Hypothalamus (tissue), 51 donors: Measurements from ENCODE around the gene RNF144A.
"Not testable (repeated sequence)": the region's sequence is repeated elsewhere in the genome, so short reads cannot be mapped to it uniquely, and the experiment has no call there.

ENCODE experiments used
- DNase-seq, 51 donors: peaks; one replicate each; lab custom pipeline; 2025; lab: John Stamatoyannopoulos, UW

Gene RNF144A, protein sequence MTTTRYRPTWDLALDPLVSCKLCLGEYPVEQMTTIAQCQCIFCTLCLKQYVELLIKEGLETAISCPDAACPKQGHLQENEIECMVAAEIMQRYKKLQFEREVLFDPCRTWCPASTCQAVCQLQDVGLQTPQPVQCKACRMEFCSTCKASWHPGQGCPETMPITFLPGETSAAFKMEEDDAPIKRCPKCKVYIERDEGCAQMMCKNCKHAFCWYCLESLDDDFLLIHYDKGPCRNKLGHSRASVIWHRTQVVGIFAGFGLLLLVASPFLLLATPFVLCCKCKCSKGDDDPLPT

DNA sequence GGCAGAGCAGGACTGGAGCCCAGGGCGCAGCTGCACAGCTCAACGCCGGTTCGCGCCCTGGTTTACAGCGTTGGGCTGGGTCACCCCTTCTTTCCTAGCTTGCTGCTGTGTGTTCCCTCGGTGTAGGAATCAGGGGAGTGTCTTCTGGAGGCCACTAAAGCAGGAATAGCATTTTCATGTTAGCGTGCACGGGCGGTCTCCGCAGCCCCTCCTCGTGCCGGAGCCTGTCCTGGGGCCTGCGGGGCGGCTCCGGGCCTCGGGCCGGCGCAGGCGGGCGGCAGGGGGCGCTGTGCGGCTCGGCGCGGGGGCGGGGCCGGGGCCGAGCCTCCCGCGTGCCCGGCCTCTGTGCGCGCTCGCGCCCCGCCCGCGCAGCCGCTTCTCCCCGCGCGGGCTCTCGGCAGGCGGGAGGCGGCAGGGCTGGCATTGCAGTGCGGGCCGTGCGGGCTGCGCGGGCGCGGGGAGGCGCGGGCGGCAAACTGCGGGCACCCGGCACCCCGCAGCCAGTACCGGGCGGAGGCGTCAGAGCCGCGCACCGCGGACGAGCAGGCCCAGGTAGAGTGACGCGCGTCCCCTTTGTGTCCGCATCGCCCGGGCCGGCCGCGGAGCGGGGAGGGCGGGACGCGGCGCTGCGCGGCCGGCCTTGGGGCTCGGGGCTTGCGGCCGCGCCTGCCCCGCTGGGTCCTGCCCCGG is at the start of gene RNF144A:
RNF144A (plus strand) TSS at position 342 of the 690 bp plus-strand sequence. CDS start 79,515 bp downstream, outside the sequence.
- peak in 40 of 51 donors; percentile 27 to 86 (median 54) for DNase-seq

- no peak for DNase-seq
These were observed 44.8 kb upstream of the RNF144A start for GRCh38 chr2:6872394-6872793.

- no peak for DNase-seq
These were observed 43.2 kb upstream of the RNF144A start for GRCh38 chr2:6874032-6874431.

GRCh38 chr2:6876309-6876708 is 40.9 kb upstream of the RNF144A start:
- DNase-seq = no peak

DNA sequence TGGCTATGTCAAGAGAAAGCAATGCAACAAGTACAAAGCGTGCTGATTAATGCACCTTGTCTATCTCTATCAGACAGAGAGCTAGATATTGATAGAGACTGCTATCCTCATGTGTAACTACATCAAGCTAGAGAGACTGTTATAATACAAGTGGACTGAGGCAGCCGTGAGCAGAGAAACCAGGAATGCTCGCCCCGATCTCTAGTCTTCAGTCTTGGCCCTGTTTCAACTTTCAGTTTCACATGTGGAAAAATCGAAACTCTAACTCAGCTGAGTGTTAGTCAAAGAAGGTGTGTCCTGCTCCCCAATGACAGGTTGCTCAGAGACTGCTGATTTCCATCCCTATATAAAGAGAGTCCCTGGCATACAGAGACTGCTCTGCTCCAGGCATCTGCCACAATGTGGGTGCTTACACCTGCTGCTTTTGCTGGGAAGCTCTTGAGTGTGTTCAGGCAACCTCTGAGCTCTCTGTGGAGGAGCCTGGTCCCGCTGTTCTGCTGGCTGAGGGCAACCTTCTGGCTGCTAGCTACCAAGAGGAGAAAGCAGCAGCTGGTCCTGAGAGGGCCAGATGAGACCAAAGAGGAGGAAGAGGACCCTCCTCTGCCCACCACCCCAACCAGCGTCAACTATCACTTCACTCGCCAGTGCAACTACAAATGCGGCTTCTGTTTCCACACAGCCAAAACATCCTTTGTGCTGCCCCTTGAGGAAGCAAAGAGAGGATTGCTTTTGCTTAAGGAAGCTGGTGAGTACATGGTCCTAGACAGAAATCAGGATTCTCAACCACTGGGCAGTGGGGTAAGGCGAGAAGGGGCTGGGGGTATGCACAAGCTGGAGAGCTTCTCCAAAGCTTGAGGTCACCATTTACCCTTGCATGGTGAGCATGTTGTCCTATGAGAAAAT is 39.6 kb upstream of the RNF144A start, which contains the start of gene RSAD2:
RSAD2 (plus strand) TSS at position 376 of the 903 bp plus-strand sequence; CDS start at position 400, 24 bp downstream.
- DNase-seq = peak in 15 of 51 donors; percentile 8 to 54 (median 20)

DNA sequence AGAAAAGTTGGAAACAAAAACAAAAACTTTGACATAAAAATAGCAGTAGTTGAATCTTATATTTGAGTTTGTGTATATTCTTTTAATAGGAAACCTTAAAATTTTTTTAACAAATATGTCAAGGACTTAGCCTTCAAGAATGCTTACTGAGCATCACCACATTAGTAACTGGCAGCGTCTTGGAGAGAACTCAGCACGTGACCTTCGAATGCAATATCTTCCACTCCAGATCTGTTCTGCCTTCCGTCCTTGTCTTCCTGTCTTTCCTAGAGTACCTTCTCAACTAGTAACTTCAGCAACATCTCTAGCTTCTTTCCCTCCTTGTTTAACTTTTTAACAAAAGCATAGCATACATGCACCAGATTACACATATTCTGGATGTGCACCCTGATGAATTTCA is 38.7 kb upstream of the RNF144A start:
- no peak for DNase-seq

DNA sequence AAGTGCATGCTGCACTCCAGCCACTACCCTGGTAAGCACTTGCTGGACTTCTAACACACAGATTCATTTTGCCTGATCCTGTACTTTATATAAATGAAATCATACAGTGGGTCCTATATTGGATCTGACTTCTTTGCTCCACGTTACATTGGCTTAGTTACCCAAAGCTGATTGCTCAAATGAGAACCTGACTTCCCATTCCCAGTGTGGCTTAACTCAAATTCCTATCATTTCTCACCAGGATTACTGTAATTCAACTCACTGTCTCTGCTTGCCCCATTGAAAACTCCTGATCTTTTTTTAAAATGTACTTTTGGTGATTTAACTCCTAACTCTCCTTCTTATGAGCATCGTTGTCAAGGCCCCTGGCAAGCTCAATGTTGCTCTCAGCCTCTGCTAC is 38.2 kb upstream of the RNF144A start:
- no peak for DNase-seq

GRCh38 chr2:6880200-6880733 is 36.9 kb upstream of the RNF144A start:
- no peak for DNase-seq

DNA sequence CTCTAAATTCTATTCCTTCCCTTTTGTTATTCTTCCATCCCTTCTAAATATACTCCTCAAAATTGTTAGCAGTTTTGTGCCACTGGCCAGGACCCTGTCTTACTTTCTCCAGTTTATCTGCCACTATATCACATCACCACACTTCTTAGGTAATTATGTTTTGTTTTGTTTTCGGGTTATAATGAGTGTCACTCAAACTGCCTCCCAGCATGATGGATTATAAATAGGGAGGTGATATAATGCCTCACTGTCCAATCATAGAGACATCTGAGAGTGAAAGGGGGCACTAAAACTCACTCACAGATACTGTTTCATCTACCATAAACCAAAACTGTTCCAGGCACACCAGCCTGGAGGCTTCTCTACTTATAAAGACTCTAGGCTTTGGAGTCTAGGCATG is 36.2 kb upstream of the RNF144A start:
- no peak for DNase-seq

GRCh38 chr2:6881516-6881915 is 35.7 kb upstream of the RNF144A start:
- no peak for DNase-seq

GRCh38 chr2:6883448-6884122 is 33.6 kb upstream of the RNF144A start:
- DNase-seq = no peak

DNA sequence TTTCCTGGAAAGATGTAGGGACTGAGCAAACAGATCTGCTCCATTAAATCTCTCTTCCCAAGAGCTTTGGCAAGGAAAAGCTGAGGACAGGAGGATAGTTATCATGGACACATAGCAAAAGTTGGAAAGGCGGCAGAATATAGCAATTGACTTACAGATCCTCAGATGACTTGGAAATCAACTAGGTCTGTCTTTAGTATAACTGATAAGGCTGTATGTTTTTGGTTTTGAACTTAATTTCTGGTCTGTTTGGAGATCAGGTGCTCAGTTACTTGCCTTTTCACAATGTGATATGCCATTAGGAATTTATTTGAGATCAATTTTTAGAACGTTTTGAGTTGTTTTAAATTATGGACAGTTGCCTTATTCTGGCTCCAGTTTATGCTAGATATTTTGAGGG is 31.7 kb upstream of the RNF144A start:
- no peak for DNase-seq

GRCh38 chr2:6885968-6886367 is 31.2 kb upstream of the RNF144A start:
- no peak for DNase-seq

- no peak for DNase-seq
These were observed 29.4 kb upstream of the RNF144A start for GRCh38 chr2:6887751-6888192.

GRCh38 chr2:6888724-6889123 is 28.5 kb upstream of the RNF144A start:
- DNase-seq = no peak

DNA sequence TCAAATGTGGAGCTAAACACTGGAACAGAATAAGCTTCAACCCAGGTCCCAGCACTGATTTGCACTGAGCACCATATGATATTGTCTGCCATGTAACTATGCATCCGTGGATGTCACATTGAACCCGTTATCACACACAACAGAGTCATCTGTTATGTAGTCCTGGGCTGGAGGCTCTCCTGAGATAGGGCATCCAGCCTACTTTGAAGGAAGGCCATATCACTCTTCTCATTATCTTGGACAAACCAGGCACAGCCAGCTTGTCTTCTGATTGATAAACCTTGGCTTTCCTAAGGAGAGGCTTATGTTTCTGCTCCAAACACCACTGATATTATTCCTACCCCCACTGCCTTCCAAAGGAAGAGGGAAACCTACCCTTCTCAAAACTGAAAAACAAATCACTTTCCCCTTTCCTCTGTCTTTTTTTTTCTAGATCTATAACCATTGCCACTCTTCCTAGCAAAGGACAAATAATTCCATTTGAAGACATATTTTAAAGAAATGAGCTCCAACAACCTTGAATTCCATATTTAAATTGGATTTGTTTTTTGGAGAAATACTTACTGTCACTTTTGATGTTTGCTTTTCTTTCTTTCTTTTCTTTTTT is 23.2 kb upstream of the RNF144A start:
- DNase-seq = no peak

DNA sequence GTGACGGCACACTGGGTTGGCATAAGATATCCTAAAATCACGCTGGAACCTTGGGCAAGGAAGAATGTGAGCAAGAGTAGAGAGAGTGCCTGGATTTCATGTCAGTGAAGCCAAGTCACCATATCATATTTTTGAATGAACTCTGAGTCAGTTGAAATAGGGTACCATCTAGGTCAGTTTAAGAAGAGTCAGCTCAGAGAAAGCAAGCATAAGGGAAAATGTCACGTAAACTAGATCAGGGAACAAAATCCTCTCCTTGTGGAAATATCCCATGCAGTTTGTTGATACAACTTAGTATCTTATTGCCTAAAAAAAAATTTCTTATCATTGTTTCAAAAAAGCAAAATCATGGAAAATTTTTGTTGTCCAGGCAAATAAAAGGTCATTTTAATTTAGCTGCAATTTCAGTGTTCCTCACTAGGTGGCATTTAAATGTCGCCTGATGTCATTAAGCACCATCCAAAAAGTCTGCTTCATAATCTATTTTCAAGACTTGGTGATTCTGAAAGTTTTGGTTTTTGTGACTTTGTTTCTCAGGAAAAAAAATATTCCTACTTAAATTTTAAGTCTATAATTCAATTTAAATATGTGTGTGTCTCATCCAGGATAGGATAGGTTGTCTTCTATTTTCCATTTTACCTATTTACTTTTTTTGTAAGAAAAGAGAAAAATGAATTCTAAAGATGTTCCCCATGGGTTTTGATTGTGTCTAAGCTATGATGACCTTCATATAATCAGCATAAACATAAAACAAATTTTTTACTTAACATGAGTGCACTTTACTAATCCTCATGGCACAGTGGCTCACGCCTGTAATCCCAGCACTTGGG is 20.1 kb upstream of the RNF144A start:
- peak in 1 of 51 donors; percentile 28 for DNase-seq

GRCh38 chr2:6902581-6902980 is 14.6 kb upstream of the RNF144A start:
- not testable (repeated sequence) for DNase-seq

DNA sequence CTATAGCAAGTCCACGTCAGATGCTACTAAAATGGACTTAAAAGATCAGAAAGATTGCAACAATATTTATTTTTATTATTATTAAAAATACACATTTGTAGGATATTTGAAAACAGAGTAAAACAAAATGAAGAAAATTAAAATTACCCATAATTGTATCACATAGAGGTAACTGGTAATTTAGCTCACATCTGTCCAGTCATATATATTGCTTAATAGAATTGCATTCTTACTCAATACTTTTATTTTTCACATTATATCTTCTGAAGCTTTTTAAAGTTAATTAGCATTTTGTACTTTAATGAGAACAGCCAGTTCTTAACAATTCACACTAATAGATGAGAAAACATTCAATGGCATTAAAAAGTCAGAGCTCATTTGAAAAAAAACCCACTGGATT is 11.5 kb upstream of the RNF144A start:
- DNase-seq = no peak
